ENCODE data around the gene OR1N1. TPM values are rescaled to one million over a fixed set of nuclear protein-coding genes. Genes with fewer than 3 reads are reported as not detected.

The OR1N1 gene
- total RNA-seq (2021): not detected in 2 replicates
- Bru-seq, nascent RNA: not detected
- not detected for BruChase-seq, experiment 1, labeled RNA remaining after a 2-hour chase
- BruChase-seq, experiment 2, labeled RNA remaining after a 6-hour chase: not detected
- long read RNA-seq: 0 reads

DNA sequence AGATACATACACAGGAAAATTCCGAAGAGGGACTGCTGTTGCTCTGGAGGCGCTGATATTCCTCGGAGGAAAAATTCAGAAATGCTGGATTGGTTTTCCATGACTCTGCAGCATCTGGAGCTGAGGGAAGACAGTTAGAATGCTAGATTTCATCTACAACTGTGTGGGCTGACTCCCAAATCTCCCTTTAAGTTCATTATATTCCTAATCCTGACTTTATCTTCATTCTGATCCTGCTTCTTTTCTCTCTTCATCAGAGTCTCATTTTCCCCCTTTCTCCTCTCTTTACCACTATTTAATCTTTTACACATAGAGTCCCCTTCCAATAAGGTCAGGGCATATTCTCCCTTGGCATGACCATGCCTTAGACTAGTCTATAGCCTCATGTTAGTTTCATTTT is at the start of gene OR1N1:
OR1N1 (minus strand) TSS at position 101 of the 400 bp plus-strand sequence; CDS start at position 101, 0 bp downstream.
- TF ChIP-seq, protein P1, sequence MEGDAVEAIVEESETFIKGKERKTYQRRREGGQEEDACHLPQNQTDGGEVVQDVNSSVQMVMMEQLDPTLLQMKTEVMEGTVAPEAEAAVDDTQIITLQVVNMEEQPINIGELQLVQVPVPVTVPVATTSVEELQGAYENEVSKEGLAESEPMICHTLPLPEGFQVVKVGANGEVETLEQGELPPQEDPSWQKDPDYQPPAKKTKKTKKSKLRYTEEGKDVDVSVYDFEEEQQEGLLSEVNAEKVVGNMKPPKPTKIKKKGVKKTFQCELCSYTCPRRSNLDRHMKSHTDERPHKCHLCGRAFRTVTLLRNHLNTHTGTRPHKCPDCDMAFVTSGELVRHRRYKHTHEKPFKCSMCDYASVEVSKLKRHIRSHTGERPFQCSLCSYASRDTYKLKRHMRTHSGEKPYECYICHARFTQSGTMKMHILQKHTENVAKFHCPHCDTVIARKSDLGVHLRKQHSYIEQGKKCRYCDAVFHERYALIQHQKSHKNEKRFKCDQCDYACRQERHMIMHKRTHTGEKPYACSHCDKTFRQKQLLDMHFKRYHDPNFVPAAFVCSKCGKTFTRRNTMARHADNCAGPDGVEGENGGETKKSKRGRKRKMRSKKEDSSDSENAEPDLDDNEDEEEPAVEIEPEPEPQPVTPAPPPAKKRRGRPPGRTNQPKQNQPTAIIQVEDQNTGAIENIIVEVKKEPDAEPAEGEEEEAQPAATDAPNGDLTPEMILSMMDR (conservative IDR thresholded peaks at IDR 0.05): no peak
- no peak for TF ChIP-seq EZH2 (IDR thresholded peaks at IDR 0.05; ENCODE audit: low read depth)
- CTCF ChIA-PET: no interaction called here

DNA sequence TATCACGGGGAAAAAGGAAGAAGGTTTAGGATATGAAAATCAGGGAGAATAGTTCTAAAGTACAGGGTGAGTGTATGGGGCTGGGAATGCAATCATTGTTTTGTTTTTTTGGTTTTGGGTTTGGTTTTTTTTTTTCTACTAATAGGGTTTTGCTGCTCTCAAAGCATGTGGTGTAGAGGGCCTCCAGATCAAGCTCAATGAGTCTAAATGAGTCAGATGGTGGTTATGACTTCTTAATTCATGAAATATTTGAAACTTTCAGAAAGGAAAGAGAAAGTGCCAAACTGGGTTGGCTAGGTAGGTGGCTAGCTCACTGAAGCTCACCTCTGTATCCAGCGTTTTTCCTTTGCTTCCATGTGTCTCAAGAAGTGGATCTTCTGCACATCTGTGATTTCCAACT is 45.4 kb upstream of the OR1N1 start:
- Histone ChIP-seq H3K36me3 (ENCODE audit: low read depth) (no peaks in the 10 kb centered on the region), H3K27me3 (ENCODE audit: insufficient read depth, low read depth) (peaks cover 22% of the 10 kb centered on the region), H3K9me2 (ENCODE audit: insufficient read depth) (no peaks in the 10 kb centered on the region), H3K4me2 (no peak overlapping the region), H2AFZ (no peak overlapping the region), H3K27ac (no peak overlapping the region), H3K9me3 (ENCODE audit: insufficient read depth, low read depth) (no peaks in the 10 kb centered on the region), H3K4me1 (replicated peaks; ENCODE audit: insufficient read depth) (no peaks in the 10 kb centered on the region), H3K4me3 (no peak overlapping the region), H4K20me1 (ENCODE audit: insufficient read depth) (no peaks in the 10 kb centered on the region), H3F3A (ENCODE audit: insufficient read depth, low read depth) (no peaks in the 10 kb centered on the region), H3K79me2 (ENCODE audit: low read depth) (no peaks in the 10 kb centered on the region)
- no peak for DNase-seq
- no TSS peak for BruUV-seq (replicated peaks)
- POLR2A ChIA-PET (ENCODE audit: unreplicated experiment): no interaction called here
- CTCF ChIA-PET: no interaction called here
- no peak for TF ChIP-seq EZH2 (IDR thresholded peaks at IDR 0.05; ENCODE audit: low read depth)
- TF ChIP-seq, protein P1 (conservative IDR thresholded peaks at IDR 0.05): no peak
- intact Hi-C loops (cut with micrococcal nuclease; ENCODE audit: unreplicated experiment): no loop called here

More for the DNA sequence above, at the start of gene OR1N1:
- Histone ChIP-seq H3K4me2 (no peak within 1 kb of the TSS), H3K27ac (no peak within 1 kb of the TSS), H3K79me2 (ENCODE audit: low read depth) (no peaks in the 10 kb centered on the region), H3K4me1 (replicated peaks; ENCODE audit: insufficient read depth) (no peaks in the 10 kb centered on the region), H3K9me2 (ENCODE audit: insufficient read depth) (no peaks in the 10 kb centered on the region), H3K9me3 (ENCODE audit: insufficient read depth, low read depth) (no peaks in the 10 kb centered on the region), H3K36me3 (ENCODE audit: low read depth) (no peaks in the 10 kb centered on the region), H3K4me3 (no peak within 1 kb of the TSS), H4K20me1 (ENCODE audit: insufficient read depth) (no peaks in the 10 kb centered on the region), H2AFZ (no peak within 1 kb of the TSS), H3F3A (ENCODE audit: insufficient read depth, low read depth) (no peaks in the 10 kb centered on the region), H3K27me3 (ENCODE audit: insufficient read depth, low read depth) (peaks cover 43% of the 10 kb centered on the region)
- intact Hi-C loops (cut with micrococcal nuclease; ENCODE audit: unreplicated experiment): no loop called here
- DNase-seq: no peak
- BruUV-seq (replicated peaks): no TSS peak
- POLR2A ChIA-PET (ENCODE audit: unreplicated experiment): no interaction called here

- no TSS peak for BruUV-seq (replicated peaks)
- peaks cover 22% of the 10 kb centered on the region for H3K27me3 ChIP-seq (ENCODE audit: insufficient read depth, low read depth)
- ChIA-PET CTCF (no interaction called here), POLR2A (ENCODE audit: unreplicated experiment) (no interaction called here)
- TF ChIP-seq, protein P1 (conservative IDR thresholded peaks at IDR 0.05): no peak
- TF ChIP-seq EZH2 (IDR thresholded peaks at IDR 0.05; ENCODE audit: low read depth): no peak
- no peak overlapping the region for H3K4me2 ChIP-seq
- no peaks in the 10 kb centered on the region for H3K36me3 ChIP-seq (ENCODE audit: low read depth)
- no peaks in the 10 kb centered on the region for H4K20me1 ChIP-seq (ENCODE audit: insufficient read depth)
- DNase-seq: no peak
- H3K79me2 ChIP-seq (ENCODE audit: low read depth): no peaks in the 10 kb centered on the region
- H3K4me1 ChIP-seq (replicated peaks; ENCODE audit: insufficient read depth): no peaks in the 10 kb centered on the region
- no peak overlapping the region for H2AFZ ChIP-seq
- no peaks in the 10 kb centered on the region for H3K9me2 ChIP-seq (ENCODE audit: insufficient read depth)
- H3K4me3 ChIP-seq: no peak overlapping the region
- no peaks in the 10 kb centered on the region for H3K9me3 ChIP-seq (ENCODE audit: insufficient read depth, low read depth)
- intact Hi-C loops (cut with micrococcal nuclease; ENCODE audit: unreplicated experiment): no loop called here
- no peaks in the 10 kb centered on the region for H3F3A ChIP-seq (ENCODE audit: insufficient read depth, low read depth)
- no peak overlapping the region for H3K27ac ChIP-seq
Observed at GRCh38 chr9:122567901-122568300, 40.8 kb upstream of the OR1N1 start.
